T-cell (primary cell): ENCODE data around the gene DAB2IP. TPM values are rescaled to one million over a fixed set of nuclear protein-coding genes. Genes with fewer than 3 reads are reported as not detected.

Experiments
- ATAC-seq, 4 experiments: fragments of 200-7000 bp in 3 of 4; fragments of 150-1000 bp in 1 of 4; cut with Tn5 transposase; replicated peaks in 1 of 4; 1 replicate in 3 of 4; 2 replicates in 1 of 4; pipeline ENCODE4 v1.10.0; 2021; ENCODE audit warnings: moderate library complexity in 3 of 4, mild to moderate bottlenecking in 2 of 4, moderate number of reproducible peaks in 1 of 4
- CTCF ChIA-PET, 2 donors: fragments of 300-600 bp; sonication (Branson Sonifier 250); formaldehyde crosslinking; loops; one replicate each; lab custom pipeline; 2022; ENCODE audit warnings: antibody characterized with exemption in 2 of 2; lab: Charles Lee
- POLR2A ChIA-PET, 2 donors: fragments of 300-600 bp; sonication (Branson Sonifier 250); formaldehyde crosslinking; loops; one replicate each; lab custom pipeline; 2022; ENCODE audit warnings: antibody characterized with exemption in 2 of 2; lab: Charles Lee
- DNase-seq, 35 experiments: peaks; one replicate each; pipeline versions ENCODE4 v3.0.0 to v3.0.0-alpha.2; 2013 to 2023
- H3K27ac ChIP-seq: one replicate; pipeline ENCODE4 v1.5.1; 2013; ENCODE audit warnings: low read length
- H3K27me3 ChIP-seq, 2 experiments: replicated peaks in 1 of 2; 1 replicate in 1 of 2; 2 replicates in 1 of 2; pipeline versions ENCODE4 v1.6.1 to v1.7.0; 2013; ENCODE audit warnings: low read length in 1 of 2, mixed read lengths in 1 of 2; ENCODE audit not compliant: control insufficient read depth in 2 of 2, insufficient read depth in 2 of 2; ENCODE audit errors: extremely low read depth in 1 of 2
- H3K36me3 ChIP-seq, 2 donors: 1 replicate in 1 of 2; 2 replicates in 1 of 2; pipeline versions ENCODE4 v1.6.1 to v1.7.0; 2013; ENCODE audit warnings: low read length in 1 of 2; ENCODE audit not compliant: control insufficient read depth in 2 of 2, insufficient read depth in 1 of 2; ENCODE audit errors: extremely low read depth in 1 of 2
- H3K4me1 ChIP-seq, 2 experiments: 1 replicate in 1 of 2; 2 replicates in 1 of 2; pipeline versions ENCODE4 v1.6.1 to v1.7.0; 2013; ENCODE audit warnings: low read length in 2 of 2, mixed read lengths in 1 of 2; ENCODE audit not compliant: insufficient read depth in 2 of 2, control insufficient read depth in 1 of 2; ENCODE audit errors: extremely low read depth in 1 of 2
- H3K4me3 ChIP-seq, 2 donors: 1 replicate in 1 of 2; 2 replicates in 1 of 2; pipeline versions ENCODE4 v1.5.1 to v1.7.0; 2013; ENCODE audit warnings: mild to moderate bottlenecking in 2 of 2, low read length in 1 of 2, moderate library complexity in 1 of 2; ENCODE audit not compliant: control insufficient read depth in 1 of 2; ENCODE audit errors: extremely low read depth in 1 of 2
- H3K9me3 ChIP-seq: 2 replicates; pipeline ENCODE4 v1.7.0; 2013
- H3K27ac Mint-ChIP-seq, 2 donors: one replicate each; pipeline ENCODE4 v1.8.0; 2020 to 2021; ENCODE audit warnings: mild to moderate bottlenecking in 2 of 2, mixed read lengths in 2 of 2
- H3K27me3 Mint-ChIP-seq, 2 donors: one replicate each; pipeline ENCODE4 v1.8.0; 2021 to 2022; ENCODE audit warnings: mixed read lengths in 2 of 2
- H3K36me3 Mint-ChIP-seq: one replicate; pipeline ENCODE4 v1.8.0; 2021; ENCODE audit warnings: mixed read lengths
- H3K4me1 Mint-ChIP-seq, 3 donors: one replicate each; pipeline ENCODE4 v1.8.0; 2020 to 2022; ENCODE audit warnings: mixed read lengths in 3 of 3, mild to moderate bottlenecking in 1 of 3
- H3K4me3 Mint-ChIP-seq, 3 donors: one replicate each; pipeline ENCODE4 v1.8.0; 2020 to 2022; ENCODE audit warnings: mild to moderate bottlenecking in 3 of 3, mixed read lengths in 3 of 3, moderate library complexity in 3 of 3
- H3K9me3 Mint-ChIP-seq, 3 donors: one replicate each; pipeline ENCODE4 v1.8.0; 2020 to 2022; ENCODE audit warnings: mixed read lengths in 3 of 3
- WGBS: methylation state at CpG from one replicate; pipeline ENCODE4 v1.1.5; 2013; ENCODE audit warnings: missing lambda C conversion rate; ENCODE audit not compliant: insufficient coverage; 5-methylcytosine and 5-hydroxymethylcytosine counted together
- total RNA-seq, 35 experiments: library from RNA in 6 of 35; stranded (reverse) in 6 of 35; fragments of 120-200 nt in 1 of 35; gene quantifications; one replicate each; pipeline versions ENCODE4 v1.2.1 to v1.2.4 and lab custom pipeline; 2013 to 2026

Gene DAB2IP
- total RNA-seq, 5 donors from 2014 or later (not counting 1 experiment from before 2014, with no cell fraction given), result 0.22 to 0.53 (median 0.34) TPM; not detected in 1

DNA sequence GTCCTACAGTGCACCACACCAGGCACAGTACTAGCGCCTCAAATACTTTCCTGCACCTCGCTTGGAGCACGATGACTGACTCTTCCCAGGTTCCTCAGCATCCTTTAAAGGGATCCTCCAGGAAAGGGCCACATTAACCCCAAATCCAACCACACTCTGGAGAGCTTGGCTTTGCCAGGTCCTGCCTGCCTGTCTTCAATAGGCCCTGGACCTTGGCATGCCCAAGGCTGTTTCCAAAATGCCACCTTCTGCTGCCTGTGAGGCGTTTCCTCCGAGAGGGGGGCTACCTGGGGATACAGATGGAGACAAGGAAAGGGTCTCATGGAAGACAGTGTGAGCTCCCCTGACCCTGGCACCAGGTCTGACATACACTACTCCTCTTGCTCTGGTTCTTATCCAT is 169.9 kb downstream of the DAB2IP start:
- H3K36me3 Mint-ChIP-seq, result no peaks in the 10 kb centered on the region
- no peaks in the 10 kb centered on the region for H3K27me3 Mint-ChIP-seq
- H3K27me3 ChIP-seq, result peaks cover 0 to 3% of the 10 kb centered on the region in 2 experiments
- no peak overlapping the region for H3K4me3 ChIP-seq
- ChIA-PET CTCF (no interaction called here), POLR2A (no interaction called here)
- ATAC-seq (no peak), DNase-seq (no peak)
- H3K27ac ChIP-seq, result no peak overlapping the region
- H3K27ac Mint-ChIP-seq, result no peak overlapping the region
- H3K4me3 Mint-ChIP-seq, result no peak overlapping the region
- H3K4me1 ChIP-seq, result no peaks in the 10 kb centered on the region
- WGBS, result 87% methylated on average over 5 of the region's 5 CpGs
- H3K9me3 Mint-ChIP-seq, result no peaks in the 10 kb centered on the region
- H3K9me3 ChIP-seq, result no peaks in the 10 kb centered on the region
- H3K36me3 ChIP-seq, result no peaks in the 10 kb centered on the region
- no peaks in the 10 kb centered on the region for H3K4me1 Mint-ChIP-seq

DNA sequence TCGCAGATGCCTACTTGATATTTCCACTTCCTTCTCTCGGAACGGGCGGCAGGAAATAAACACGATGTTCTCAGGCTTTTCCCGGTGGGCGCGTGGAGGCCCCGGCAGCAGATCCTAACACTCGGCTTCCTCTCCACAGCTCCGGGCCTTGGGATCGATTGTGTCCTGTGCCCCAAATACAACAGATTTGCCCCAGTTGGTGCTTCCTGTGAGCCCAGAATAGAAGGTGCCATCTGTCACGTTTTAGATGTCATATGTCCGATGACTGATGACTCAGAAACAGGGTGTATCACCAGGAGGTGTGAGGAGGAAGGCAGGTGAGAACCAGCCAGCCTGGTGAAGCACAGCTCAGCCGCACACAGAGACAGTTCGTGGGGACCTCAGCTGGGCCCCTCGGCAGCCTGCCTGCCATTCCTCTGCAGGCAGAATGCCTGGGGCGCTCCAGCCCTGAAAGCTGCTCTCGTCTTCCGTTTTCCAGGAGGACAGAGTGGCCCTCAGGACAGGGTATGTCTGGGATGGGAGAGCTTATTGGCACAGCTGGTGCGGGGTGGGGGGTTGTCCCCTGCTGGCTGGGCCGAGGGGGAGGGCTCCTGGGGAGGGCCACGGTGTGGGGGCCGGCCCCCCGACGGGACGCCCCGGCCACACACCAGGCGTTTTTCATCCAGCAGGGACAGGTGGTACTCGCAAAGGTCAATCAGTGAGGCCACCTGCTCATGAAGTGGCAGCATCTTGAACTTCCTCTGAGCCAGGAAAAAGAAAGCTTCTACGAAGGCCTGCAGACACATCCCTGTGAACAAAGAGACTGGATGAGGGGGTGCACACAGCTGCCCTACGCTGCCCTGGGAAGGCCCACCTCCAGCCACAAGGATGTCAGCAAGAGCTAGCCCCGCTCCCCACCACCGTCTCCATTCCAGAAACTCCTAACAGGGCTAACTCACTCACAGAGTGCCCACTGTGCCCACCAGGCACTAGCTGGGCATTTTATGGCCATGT is 171.0 kb downstream of the DAB2IP start:
- Mint-ChIP-seq H3K27me3 (no peaks in the 10 kb centered on the region), H3K4me3 (no peak overlapping the region), H3K27ac (no peak overlapping the region), H3K4me1 (no peaks in the 10 kb centered on the region), H3K9me3 (no peaks in the 10 kb centered on the region), H3K36me3 (no peaks in the 10 kb centered on the region)
- ChIA-PET POLR2A (no interaction called here), CTCF (interaction anchor here in 1 of 2 donors (0.5 kb wide), 1 partner anchor 1643 kb away, joined by 6 read pairs; no protein-coding TSS in a partner anchor)
- Histone ChIP-seq H3K4me1 (no peaks in the 10 kb centered on the region), H3K4me3 (no peak overlapping the region), H3K27ac (no peak overlapping the region), H3K27me3 (peaks cover 0 to 3% of the 10 kb centered on the region in 2 experiments), H3K36me3 (no peaks in the 10 kb centered on the region), H3K9me3 (no peaks in the 10 kb centered on the region)
- DNase-seq (peak in 1 of 35 experiments; percentile 8), ATAC-seq (peak in 1 of 4 experiments; percentile 47)
- WGBS, result 76% methylated on average over 32 of the region's 34 CpGs

DNA sequence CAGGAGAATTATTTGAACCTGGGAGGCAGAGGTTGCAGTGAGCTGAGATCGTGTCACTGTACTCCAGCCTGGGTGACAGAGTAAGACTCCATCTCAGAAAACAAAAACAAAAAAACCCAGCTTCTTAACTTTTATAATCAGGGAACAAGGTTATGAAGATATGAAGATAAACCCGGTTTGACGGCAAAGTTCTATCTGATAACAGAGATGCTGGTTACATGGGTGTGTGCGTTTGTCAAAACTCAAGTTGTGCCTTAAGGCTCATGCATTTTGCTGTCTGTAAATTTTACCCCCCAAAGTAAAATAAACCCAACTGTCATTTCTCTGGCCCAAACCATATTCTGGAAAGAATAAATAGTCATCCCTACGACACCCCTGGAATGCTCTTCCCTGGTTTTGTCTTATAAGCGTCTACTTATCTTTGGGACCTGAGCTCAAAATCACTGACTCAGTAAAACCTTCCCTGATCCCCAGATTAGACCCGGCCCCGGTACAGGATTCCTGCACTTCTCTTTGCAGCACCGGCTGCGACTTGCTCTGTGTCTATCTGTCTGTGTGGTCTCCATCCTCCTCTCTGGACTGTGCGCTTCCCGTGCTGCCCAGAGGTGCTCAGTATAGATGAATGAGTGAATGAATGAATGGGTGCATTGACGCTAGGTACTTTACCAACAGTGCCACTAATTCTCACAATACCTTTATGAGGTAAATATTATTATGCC is 172.2 kb downstream of the DAB2IP start:
- Histone ChIP-seq H3K4me1 (no peaks in the 10 kb centered on the region), H3K9me3 (no peaks in the 10 kb centered on the region), H3K36me3 (no peaks in the 10 kb centered on the region), H3K27ac (no peak overlapping the region), H3K4me3 (no peak overlapping the region), H3K27me3 (peaks cover 0 to 3% of the 10 kb centered on the region in 2 experiments)
- H3K27ac Mint-ChIP-seq, result no peak overlapping the region
- no peaks in the 10 kb centered on the region for H3K4me1 Mint-ChIP-seq
- ChIA-PET CTCF (interaction anchor here in 1 of 2 donors (0.7 kb wide), 1 partner anchor 227 kb away, joined by 5 read pairs; no protein-coding TSS in a partner anchor), POLR2A (no interaction called here)
- H3K4me3 Mint-ChIP-seq, result no peak overlapping the region
- DNase-seq (no peak), ATAC-seq (no peak)
- no peaks in the 10 kb centered on the region for H3K36me3 Mint-ChIP-seq
- WGBS, result 87% methylated on average over 3 of the region's 13 CpGs
- no peaks in the 10 kb centered on the region for H3K27me3 Mint-ChIP-seq
- no peaks in the 10 kb centered on the region for H3K9me3 Mint-ChIP-seq

DNA sequence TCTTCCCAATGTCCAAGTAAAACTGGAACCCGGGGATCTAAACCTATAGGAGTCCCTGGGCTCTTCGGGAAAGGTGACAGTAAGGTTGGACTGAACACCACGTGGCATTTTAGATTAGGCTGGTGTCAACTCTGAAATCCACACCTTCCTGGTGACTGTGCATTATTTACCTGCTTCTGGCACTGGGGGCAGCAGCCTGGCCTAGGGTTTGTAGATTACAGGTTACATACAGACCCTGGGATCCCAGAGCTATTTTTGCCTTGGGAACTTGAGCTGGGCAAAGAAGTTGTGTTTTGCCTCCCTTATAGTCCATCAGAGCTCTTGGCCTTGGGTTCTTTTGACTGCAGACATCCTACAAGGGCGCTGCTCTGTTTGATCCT is 173.2 kb downstream of the DAB2IP start:
- DNase-seq (no peak), ATAC-seq (no peak)
- Mint-ChIP-seq H3K4me1 (no peaks in the 10 kb centered on the region), H3K36me3 (no peaks in the 10 kb centered on the region), H3K9me3 (no peaks in the 10 kb centered on the region), H3K27ac (no peak overlapping the region), H3K4me3 (no peak overlapping the region), H3K27me3 (no peaks in the 10 kb centered on the region)
- no peaks in the 10 kb centered on the region for H3K9me3 ChIP-seq
- no peak overlapping the region for H3K4me3 ChIP-seq
- H3K27me3 ChIP-seq, result peaks cover 0 to 3% of the 10 kb centered on the region in 2 experiments
- no peaks in the 10 kb centered on the region for H3K4me1 ChIP-seq
- no peak overlapping the region for H3K27ac ChIP-seq
- no peaks in the 10 kb centered on the region for H3K36me3 ChIP-seq
- ChIA-PET POLR2A (no interaction called here), CTCF (interaction anchor here in 1 of 2 donors (0.6 kb wide), 1 partner anchor 23 kb away, joined by 4 read pairs; no protein-coding TSS in a partner anchor)
- WGBS, result 83% methylated on average over 1 of the region's 4 CpGs

DNA sequence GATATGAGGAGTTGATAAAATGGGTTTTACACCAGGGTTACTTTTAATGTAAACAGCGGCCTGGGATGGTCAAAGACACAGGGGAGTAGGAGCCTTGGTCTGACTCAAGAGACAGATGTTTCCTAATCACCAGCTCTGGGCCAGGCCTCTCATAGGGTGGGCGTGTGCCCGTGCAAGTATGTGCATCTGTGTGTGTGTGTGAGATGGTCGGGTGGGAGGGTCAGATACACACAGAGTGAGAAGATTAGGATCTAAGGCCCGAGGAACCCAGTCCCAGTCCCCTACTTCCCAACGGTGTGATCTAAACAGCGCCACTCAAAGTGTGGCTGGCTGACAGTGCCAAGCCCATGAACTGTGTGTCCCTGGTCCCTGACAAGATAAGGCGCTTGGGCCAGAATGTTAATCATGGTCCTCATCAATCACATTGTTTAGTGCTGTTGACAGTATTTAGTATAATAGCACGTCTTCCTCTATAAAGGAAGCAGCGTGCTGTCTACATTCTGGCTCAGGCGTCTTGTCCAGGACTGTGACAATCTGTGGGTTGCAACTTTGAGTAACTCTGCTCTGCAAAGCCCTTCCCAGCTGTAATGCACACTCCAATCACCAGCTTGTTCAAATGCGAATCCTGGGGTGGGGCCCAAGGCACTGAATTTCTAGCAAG is 173.7 kb downstream of the DAB2IP start:
- H3K27ac Mint-ChIP-seq, result no peak overlapping the region
- WGBS, result 90% methylated on average over 4 of the region's 12 CpGs
- Histone ChIP-seq H3K9me3 (no peaks in the 10 kb centered on the region), H3K27me3 (peaks cover 0 to 3% of the 10 kb centered on the region in 2 experiments), H3K4me1 (no peaks in the 10 kb centered on the region), H3K27ac (no peak overlapping the region), H3K4me3 (no peak overlapping the region), H3K36me3 (no peaks in the 10 kb centered on the region)
- ChIA-PET POLR2A (no interaction called here), CTCF (interaction anchor here in 1 of 2 donors (0.6 kb wide), 1 partner anchor 22 kb away, joined by 4 read pairs; no protein-coding TSS in a partner anchor)
- H3K4me3 Mint-ChIP-seq, result no peak overlapping the region
- no peaks in the 10 kb centered on the region for H3K36me3 Mint-ChIP-seq
- H3K9me3 Mint-ChIP-seq, result no peaks in the 10 kb centered on the region
- DNase-seq (no peak), ATAC-seq (no peak)
- H3K4me1 Mint-ChIP-seq, result no peaks in the 10 kb centered on the region
- no peaks in the 10 kb centered on the region for H3K27me3 Mint-ChIP-seq

DNA sequence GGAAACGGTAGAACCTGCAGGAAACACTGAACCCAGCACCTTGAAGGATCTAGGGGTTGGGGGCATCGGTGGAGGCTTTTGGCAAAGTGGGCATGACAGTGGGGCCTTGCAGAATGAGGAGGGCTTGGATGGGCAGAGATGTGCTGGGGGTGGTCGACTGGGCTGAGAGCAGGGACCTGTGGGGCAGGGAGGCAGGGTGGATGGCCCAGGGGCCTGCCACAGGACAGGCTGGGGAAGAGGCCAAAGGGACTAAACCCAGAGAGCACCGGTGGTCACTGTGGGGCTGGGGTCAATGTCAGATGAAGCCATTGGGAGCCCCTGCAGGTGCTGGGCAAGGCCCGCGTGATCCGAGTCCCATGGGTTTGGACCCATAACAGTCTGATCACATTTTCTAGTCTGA is 175.3 kb downstream of the DAB2IP start:
- WGBS, result 93% methylated on average over 3 of the region's 7 CpGs
- Mint-ChIP-seq H3K36me3 (no peaks in the 10 kb centered on the region), H3K27me3 (no peaks in the 10 kb centered on the region), H3K4me1 (no peaks in the 10 kb centered on the region), H3K27ac (no peak overlapping the region), H3K4me3 (no peak overlapping the region), H3K9me3 (no peaks in the 10 kb centered on the region)
- DNase-seq (no peak), ATAC-seq (no peak)
- Histone ChIP-seq H3K4me1 (no peaks in the 10 kb centered on the region), H3K36me3 (no peaks in the 10 kb centered on the region), H3K4me3 (no peak overlapping the region), H3K9me3 (no peaks in the 10 kb centered on the region), H3K27ac (no peak overlapping the region), H3K27me3 (no peaks in the 10 kb centered on the region)
- CTCF ChIA-PET, result no interaction called here
- POLR2A ChIA-PET, result no interaction called here
